Measurements from ENCODE around the gene KCNN1. TPM values are rescaled to one million over a fixed set of nuclear protein-coding genes. Genes with fewer than 3 reads are reported as not detected.

Gene KCNN1
- total and polyA plus RNA-seq, 2 of the 13 experiments (the other 11 are each of a cell fraction or from before 2014, with no cell fraction given): 0.04 TPM; not detected in 1

DNA sequence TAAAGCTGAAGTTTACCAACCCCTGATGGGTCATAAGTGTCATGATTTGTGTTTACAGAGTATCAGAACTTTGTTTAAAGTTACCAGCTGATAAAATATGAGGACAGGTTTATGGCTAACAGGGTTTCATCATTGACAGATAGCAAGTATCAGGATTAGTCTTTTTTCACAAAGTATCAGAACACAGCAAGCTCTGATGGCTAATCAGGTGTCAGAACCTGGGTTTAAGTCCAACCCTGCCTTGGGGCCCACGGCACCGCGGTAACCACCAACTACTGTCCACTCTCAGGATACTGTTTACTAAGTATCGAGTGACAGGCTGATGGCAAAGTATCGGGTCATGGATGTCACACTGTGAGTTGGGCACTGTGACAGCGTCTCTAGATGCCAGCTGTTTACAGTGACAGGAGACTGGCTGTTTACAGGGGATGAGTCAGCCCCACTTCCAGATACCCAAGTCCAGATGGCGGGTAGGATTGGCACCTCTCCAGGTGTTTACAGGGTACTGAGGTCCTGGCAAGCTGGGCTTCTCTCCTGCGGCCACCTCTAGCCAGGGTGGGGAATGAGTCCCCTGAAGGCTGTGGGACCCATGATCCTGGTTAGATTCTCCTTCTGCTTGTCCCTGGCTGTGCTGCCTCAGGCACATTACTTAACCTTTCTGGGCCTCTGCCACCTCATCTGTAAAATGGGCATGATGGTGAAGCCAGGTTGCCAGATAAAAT, 62.9 kb downstream of the KCNN1 start (continued):
- TF ChIP-seq, protein P1, sequence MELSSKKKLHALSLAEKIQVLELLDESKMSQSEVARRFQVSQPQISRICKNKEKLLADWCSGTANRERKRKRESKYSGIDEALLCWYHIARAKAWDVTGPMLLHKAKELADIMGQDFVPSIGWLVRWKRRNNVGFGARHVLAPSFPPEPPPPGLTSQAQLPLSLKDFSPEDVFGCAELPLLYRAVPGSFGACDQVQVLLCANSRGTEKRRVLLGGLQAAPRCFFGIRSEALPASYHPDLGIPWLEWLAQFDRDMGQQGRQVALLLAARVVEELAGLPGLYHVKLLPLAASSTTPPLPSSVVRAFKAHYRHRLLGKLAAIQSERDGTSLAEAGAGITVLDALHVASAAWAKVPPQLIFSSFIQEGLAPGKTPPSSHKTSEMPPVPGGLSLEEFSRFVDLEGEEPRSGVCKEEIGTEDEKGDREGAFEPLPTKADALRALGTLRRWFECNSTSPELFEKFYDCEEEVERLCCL (CRISPR knock-in tag; IDR thresholded peaks at IDR 0.05; ENCODE audit: borderline replicate concordance): no peak
- TF ChIP-seq ZNF660 (CRISPR knock-in tag; IDR thresholded peaks at IDR 0.05; ENCODE audit: borderline replicate concordance, low read depth): no peak
- TF ChIP-seq, protein P2, sequence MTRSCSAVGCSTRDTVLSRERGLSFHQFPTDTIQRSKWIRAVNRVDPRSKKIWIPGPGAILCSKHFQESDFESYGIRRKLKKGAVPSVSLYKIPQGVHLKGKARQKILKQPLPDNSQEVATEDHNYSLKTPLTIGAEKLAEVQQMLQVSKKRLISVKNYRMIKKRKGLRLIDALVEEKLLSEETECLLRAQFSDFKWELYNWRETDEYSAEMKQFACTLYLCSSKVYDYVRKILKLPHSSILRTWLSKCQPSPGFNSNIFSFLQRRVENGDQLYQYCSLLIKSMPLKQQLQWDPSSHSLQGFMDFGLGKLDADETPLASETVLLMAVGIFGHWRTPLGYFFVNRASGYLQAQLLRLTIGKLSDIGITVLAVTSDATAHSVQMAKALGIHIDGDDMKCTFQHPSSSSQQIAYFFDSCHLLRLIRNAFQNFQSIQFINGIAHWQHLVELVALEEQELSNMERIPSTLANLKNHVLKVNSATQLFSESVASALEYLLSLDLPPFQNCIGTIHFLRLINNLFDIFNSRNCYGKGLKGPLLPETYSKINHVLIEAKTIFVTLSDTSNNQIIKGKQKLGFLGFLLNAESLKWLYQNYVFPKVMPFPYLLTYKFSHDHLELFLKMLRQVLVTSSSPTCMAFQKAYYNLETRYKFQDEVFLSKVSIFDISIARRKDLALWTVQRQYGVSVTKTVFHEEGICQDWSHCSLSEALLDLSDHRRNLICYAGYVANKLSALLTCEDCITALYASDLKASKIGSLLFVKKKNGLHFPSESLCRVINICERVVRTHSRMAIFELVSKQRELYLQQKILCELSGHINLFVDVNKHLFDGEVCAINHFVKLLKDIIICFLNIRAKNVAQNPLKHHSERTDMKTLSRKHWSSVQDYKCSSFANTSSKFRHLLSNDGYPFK (CRISPR knock-in tag; IDR thresholded peaks at IDR 0.05; ENCODE audit: borderline replicate concordance): no peak
- TF ChIP-seq, protein P3, sequence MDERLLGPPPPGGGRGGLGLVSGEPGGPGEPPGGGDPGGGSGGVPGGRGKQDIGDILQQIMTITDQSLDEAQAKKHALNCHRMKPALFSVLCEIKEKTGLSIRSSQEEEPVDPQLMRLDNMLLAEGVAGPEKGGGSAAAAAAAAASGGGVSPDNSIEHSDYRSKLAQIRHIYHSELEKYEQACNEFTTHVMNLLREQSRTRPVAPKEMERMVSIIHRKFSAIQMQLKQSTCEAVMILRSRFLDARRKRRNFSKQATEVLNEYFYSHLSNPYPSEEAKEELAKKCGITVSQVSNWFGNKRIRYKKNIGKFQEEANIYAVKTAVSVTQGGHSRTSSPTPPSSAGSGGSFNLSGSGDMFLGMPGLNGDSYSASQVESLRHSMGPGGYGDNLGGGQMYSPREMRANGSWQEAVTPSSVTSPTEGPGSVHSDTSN (CRISPR knock-in tag; IDR thresholded peaks at IDR 0.05): peak; percentile 44; the same call in 1 of the 2 replicates
- TF ChIP-seq, protein P4, sequence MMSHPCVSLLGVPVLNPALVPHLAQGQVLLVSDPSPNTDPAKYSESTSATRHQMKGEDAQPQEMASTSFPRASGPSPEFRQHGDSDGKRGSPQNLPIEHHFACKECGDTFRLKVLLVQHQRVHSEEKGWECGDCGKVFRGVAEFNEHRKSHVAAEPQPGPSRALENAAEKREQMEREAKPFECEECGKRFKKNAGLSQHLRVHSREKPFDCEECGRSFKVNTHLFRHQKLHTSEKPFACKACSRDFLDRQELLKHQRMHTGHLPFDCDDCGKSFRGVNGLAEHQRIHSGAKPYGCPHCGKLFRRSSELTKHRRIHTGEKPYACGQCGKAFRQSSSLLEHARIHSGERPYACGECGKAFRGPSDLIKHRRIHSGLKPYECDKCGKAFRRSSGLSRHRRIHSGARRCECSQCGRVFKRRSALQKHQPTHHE (CRISPR knock-in tag; IDR thresholded peaks at IDR 0.05; ENCODE audit: borderline replicate concordance): no peak
- TF ChIP-seq FOXA3 (CRISPR knock-in tag; IDR thresholded peaks at IDR 0.05): peak; percentile 86
- TF ChIP-seq ZNF138 (CRISPR knock-in tag; IDR thresholded peaks at IDR 0.05; ENCODE audit: low read depth): no peak
- no peak for TF ChIP-seq SOX13 (IDR thresholded peaks at IDR 0.05)
- TF ChIP-seq SOX13 (CRISPR knock-in tag; conservative IDR thresholded peaks at IDR 0.05 in 1 of 2, IDR thresholded peaks at IDR 0.05 in 1 of 2): no peak
- TF ChIP-seq KAT7 (CRISPR knock-in tag; IDR thresholded peaks at IDR 0.05; ENCODE audit: borderline replicate concordance): no peak
- TF ChIP-seq, protein P5, sequence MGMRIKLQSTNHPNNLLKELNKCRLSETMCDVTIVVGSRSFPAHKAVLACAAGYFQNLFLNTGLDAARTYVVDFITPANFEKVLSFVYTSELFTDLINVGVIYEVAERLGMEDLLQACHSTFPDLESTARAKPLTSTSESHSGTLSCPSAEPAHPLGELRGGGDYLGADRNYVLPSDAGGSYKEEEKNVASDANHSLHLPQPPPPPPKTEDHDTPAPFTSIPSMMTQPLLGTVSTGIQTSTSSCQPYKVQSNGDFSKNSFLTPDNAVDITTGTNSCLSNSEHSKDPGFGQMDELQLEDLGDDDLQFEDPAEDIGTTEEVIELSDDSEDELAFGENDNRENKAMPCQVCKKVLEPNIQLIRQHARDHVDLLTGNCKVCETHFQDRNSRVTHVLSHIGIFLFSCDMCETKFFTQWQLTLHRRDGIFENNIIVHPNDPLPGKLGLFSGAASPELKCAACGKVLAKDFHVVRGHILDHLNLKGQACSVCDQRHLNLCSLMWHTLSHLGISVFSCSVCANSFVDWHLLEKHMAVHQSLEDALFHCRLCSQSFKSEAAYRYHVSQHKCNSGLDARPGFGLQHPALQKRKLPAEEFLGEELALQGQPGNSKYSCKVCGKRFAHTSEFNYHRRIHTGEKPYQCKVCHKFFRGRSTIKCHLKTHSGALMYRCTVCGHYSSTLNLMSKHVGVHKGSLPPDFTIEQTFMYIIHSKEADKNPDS (CRISPR knock-in tag; IDR thresholded peaks at IDR 0.05): no peak
- TF ChIP-seq, protein P6, sequence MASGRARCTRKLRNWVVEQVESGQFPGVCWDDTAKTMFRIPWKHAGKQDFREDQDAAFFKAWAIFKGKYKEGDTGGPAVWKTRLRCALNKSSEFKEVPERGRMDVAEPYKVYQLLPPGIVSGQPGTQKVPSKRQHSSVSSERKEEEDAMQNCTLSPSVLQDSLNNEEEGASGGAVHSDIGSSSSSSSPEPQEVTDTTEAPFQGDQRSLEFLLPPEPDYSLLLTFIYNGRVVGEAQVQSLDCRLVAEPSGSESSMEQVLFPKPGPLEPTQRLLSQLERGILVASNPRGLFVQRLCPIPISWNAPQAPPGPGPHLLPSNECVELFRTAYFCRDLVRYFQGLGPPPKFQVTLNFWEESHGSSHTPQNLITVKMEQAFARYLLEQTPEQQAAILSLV (CRISPR knock-in tag; IDR thresholded peaks at IDR 0.05; ENCODE audit: borderline replicate concordance): no peak
- no peak for TF ChIP-seq PCBP1 (IDR thresholded peaks at IDR 0.05; ENCODE audit: borderline replicate concordance, low read depth, low read length)
- no peak for TF ChIP-seq NR1H2 (CRISPR knock-in tag; IDR thresholded peaks at IDR 0.05; ENCODE audit: borderline replicate concordance, low read depth)
- no peak for TF ChIP-seq ZNF136 (CRISPR knock-in tag; IDR thresholded peaks at IDR 0.05; ENCODE audit: low read depth)
